A549 (cell line): ENCODE data around the gene ADI1. TPM values are rescaled to one million over a fixed set of nuclear protein-coding genes. Genes with fewer than 3 reads are reported as not detected.

Source experiments
- ATAC-seq, 2 experiments: fragments of 200-7000 bp in 1 of 2; fragments of >200 bp in 1 of 2; cut with Nextera tagmentation in 1 of 2; cut with Tn5 transposase in 1 of 2; 3 replicates each; pipeline versions ENCODE4 v1.8.0 to v1.9.1; 2018 to 2020; ENCODE audit warnings: mild to moderate bottlenecking in 1 of 2, moderate library complexity in 1 of 2
- CTCF ChIA-PET: fragments of 300-600 bp; sonication (Branson Sonifier 250); formaldehyde crosslinking; extraction: SDS; loops from one replicate; lab custom pipeline; 2021; ENCODE audit warnings: antibody characterized with exemption, inconsistent platforms; lab: Yijun Ruan, JAX
- POLR2A ChIA-PET: fragments of 350-600 bp; formaldehyde crosslinking; extraction: SDS; loops from one replicate; lab custom pipeline; 2021; ENCODE audit warnings: antibody characterized with exemption, inconsistent platforms; lab: Yijun Ruan, JAX
- DNase-seq, 2 experiments: peaks; one replicate each; pipeline versions ENCODE4 v3.0.0 to v3.0.0-alpha.2; 2011 to 2016; ENCODE audit warnings: low read depth in 1 of 2, low spot score in 1 of 2
- FAIRE-seq: peaks from 2 replicates; lab custom pipeline; 2011; peaks lifted over from hg19 to GRCh38; lab: Jason Lieb, UNC
- H3K27ac ChIP-seq, 2 experiments: fragments of >200 bp; sonication (Bioruptor Twin); formaldehyde crosslinking; 3 replicates each; pipeline ENCODE4 v1.5.1; 2016 to 2017
- H3K4me1 ChIP-seq: fragments of >200 bp; sonication (Bioruptor Twin); formaldehyde crosslinking; 3 replicates; pipeline ENCODE4 v1.6.1; 2016
- H3K4me2 ChIP-seq: fragments of >200 bp; sonication (Bioruptor Twin); formaldehyde crosslinking; 3 replicates; pipeline ENCODE4 v1.6.1; 2016
- H3K4me3 ChIP-seq: fragments of >200 bp; sonication (Bioruptor Twin); formaldehyde crosslinking; 3 replicates; pipeline ENCODE4 v1.5.1; 2016
- H3K9me3 ChIP-seq: fragments of >200 bp; sonication (Bioruptor Twin); formaldehyde crosslinking; 3 replicates; pipeline ENCODE4 v1.6.1; 2016
- ATOH8 ChIP-seq: fragments of 250-450 bp; sonication (Bioruptor Pico); IDR thresholded peaks from 2 replicates; pipeline ENCODE4 v1.5.0; 2020; ENCODE audit warnings: low read depth, mild to moderate bottlenecking, moderate library complexity
- BHLHE40 ChIP-seq: IDR thresholded peaks from 2 replicates; pipeline ENCODE4 v1.6.1; 2012; ENCODE audit warnings: low read depth, low read length, inconsistent platforms
- CEBPB ChIP-seq, 2 experiments: fragments of >200 bp in 1 of 2; sonication (Bioruptor Twin) in 1 of 2; formaldehyde crosslinking in 1 of 2; IDR thresholded peaks; 2 replicates each; pipeline ENCODE4 v1.6.1; 2012 to 2016
- CHD2 ChIP-seq: fragments of 150-350 bp; IDR thresholded peaks from 2 replicates; pipeline ENCODE4 v1.6.1; 2014; ENCODE audit warnings: low read length; ENCODE audit not compliant: partially characterized antibody
- CHD4 ChIP-seq: fragments of 200-600 bp; sonication (generic); IDR thresholded peaks from 2 replicates; pipeline ENCODE4 v1.6.1; 2016; ENCODE audit warnings: antibody characterized with exemption, mild to moderate bottlenecking, borderline replicate concordance
- CTCF ChIP-seq: fragments of >200 bp; sonication (Bioruptor Twin); formaldehyde crosslinking; IDR thresholded peaks from 3 replicates; pipeline ENCODE4 v1.5.1; 2016
- E2F6 ChIP-seq: IDR thresholded peaks from 2 replicates; pipeline ENCODE4 v1.6.1; 2012; ENCODE audit warnings: low read depth, borderline replicate concordance
- EHF ChIP-seq: fragments of 250-450 bp; sonication (Bioruptor Pico); IDR thresholded peaks from 2 replicates; pipeline ENCODE4 v1.5.0; 2020; ENCODE audit warnings: mild to moderate bottlenecking
- FOSL2 ChIP-seq, 2 experiments: fragments of 450-650 bp in 1 of 2; fragments of >200 bp in 1 of 2; sonication (Bioruptor Twin) in 1 of 2; formaldehyde crosslinking; IDR thresholded peaks; 2 replicates each; pipeline versions ENCODE4 v1.5.0 to v1.6.1; 2016 to 2020; ENCODE audit warnings: mild to moderate bottlenecking in 1 of 2, moderate library complexity in 1 of 2
- FOXS1 ChIP-seq: fragments of 250-450 bp; sonication (Bioruptor Pico); IDR thresholded peaks from 2 replicates; pipeline ENCODE4 v1.5.0; 2020; ENCODE audit warnings: mild to moderate bottlenecking, moderate library complexity
- GATA3 ChIP-seq: IDR thresholded peaks from 2 replicates; pipeline ENCODE4 v1.6.1; 2012; ENCODE audit warnings: borderline replicate concordance
- HDAC2 ChIP-seq: fragments of 200-600 bp; sonication (generic); IDR thresholded peaks from 2 replicates; pipeline ENCODE4 v1.6.1; 2016
- HES2 ChIP-seq: fragments of >200 bp; sonication (Bioruptor Twin); formaldehyde crosslinking; IDR thresholded peaks from 2 replicates; pipeline ENCODE4 v1.6.1; 2016
- HOXA7 ChIP-seq: fragments of 250-450 bp; sonication (Bioruptor Pico); IDR thresholded peaks from 2 replicates; pipeline ENCODE4 v1.5.0; 2020; ENCODE audit warnings: mild to moderate bottlenecking, moderate library complexity
- HOXB5 ChIP-seq: fragments of 250-450 bp; sonication (Bioruptor Pico); IDR thresholded peaks from 2 replicates; pipeline ENCODE4 v1.5.0; 2020; ENCODE audit warnings: mild to moderate bottlenecking, moderate library complexity
- KDM1A ChIP-seq: fragments of 200-600 bp; sonication (generic); IDR thresholded peaks from 2 replicates; pipeline ENCODE4 v1.6.1; 2016; ENCODE audit warnings: low read depth, mild to moderate bottlenecking
- MAFK ChIP-seq: fragments of 450-650 bp; IDR thresholded peaks from 2 replicates; pipeline ENCODE4 v1.6.1; 2014; ENCODE audit not compliant: partially characterized antibody
- MAX ChIP-seq: IDR thresholded peaks from 2 replicates; pipeline ENCODE4 v1.6.1; 2012
- MYC ChIP-seq: IDR thresholded peaks from 2 replicates; pipeline ENCODE4 v1.6.1; 2012; ENCODE audit warnings: mild to moderate bottlenecking, inconsistent platforms, low read length, improper control_type of control experiment, borderline replicate concordance
- NPAS2 ChIP-seq: fragments of 250-450 bp; sonication (Bioruptor Pico); IDR thresholded peaks from 2 replicates; pipeline ENCODE4 v1.8.0; 2022; ENCODE audit warnings: mild to moderate bottlenecking, moderate library complexity, borderline replicate concordance
- POLR2A ChIP-seq: IDR thresholded peaks from 2 replicates; pipeline ENCODE4 v1.6.1; 2012; ENCODE audit warnings: mild to moderate bottlenecking, low read length
- RAD21 ChIP-seq, 2 experiments: fragments of >200 bp in 1 of 2; sonication (Bioruptor Twin) in 1 of 2; formaldehyde crosslinking in 1 of 2; IDR thresholded peaks in 1 of 2; conservative IDR thresholded peaks in 1 of 2; 2 replicates in 1 of 2; 3 replicates in 1 of 2; pipeline ENCODE4 v1.6.1; 2012 to 2018; ENCODE audit warnings: inconsistent platforms in 1 of 2
- REST ChIP-seq: fragments of 200-600 bp; sonication (generic); IDR thresholded peaks from 2 replicates; pipeline ENCODE4 v1.6.1; 2016; ENCODE audit warnings: antibody characterized with exemption, mild to moderate bottlenecking, moderate library complexity
- RFX5 ChIP-seq: fragments of 450-650 bp; IDR thresholded peaks from 2 replicates; pipeline ENCODE4 v1.7.1; 2014; ENCODE audit warnings: antibody characterized with exemption, mild to moderate bottlenecking, moderate library complexity
- RNF2 ChIP-seq: fragments of 200-600 bp; sonication (generic); IDR thresholded peaks from 2 replicates; pipeline ENCODE4 v1.6.1; 2016; ENCODE audit warnings: low read depth, mild to moderate bottlenecking, antibody characterized with exemption, moderate library complexity, borderline replicate concordance
- SMC3 ChIP-seq: fragments of >200 bp; sonication (Bioruptor Twin); formaldehyde crosslinking; IDR thresholded peaks from 3 replicates; pipeline ENCODE4 v1.6.1; 2018; ENCODE audit warnings: inconsistent platforms
- USF2 ChIP-seq: fragments of 450-650 bp; IDR thresholded peaks from 2 replicates; pipeline ENCODE4 v1.6.1; 2014; ENCODE audit warnings: antibody characterized with exemption
- ZC3H11A ChIP-seq: fragments of 450-650 bp; IDR thresholded peaks from 2 replicates; pipeline ENCODE4 v1.6.1; 2014; ENCODE audit warnings: antibody characterized with exemption, mild to moderate bottlenecking
- ZSCAN20 ChIP-seq: fragments of 250-450 bp; sonication (Bioruptor Pico); IDR thresholded peaks from 2 replicates; pipeline ENCODE4 v1.8.0; 2022; ENCODE audit warnings: mild to moderate bottlenecking, moderate library complexity
- WGBS: methylation state at CpG from one replicate; pipeline ENCODE4 v1.1.6; 2017; ENCODE audit errors: missing lambda C conversion rate; 5-methylcytosine and 5-hydroxymethylcytosine counted together
- polyA plus RNA-seq, 4 experiments: library from polyadenylated mRNA; depleted of rRNA in 3 of 4; stranded (reverse); fragments of >200 nt; fragmentation: RNase III in 1 of 4; extraction: RNeasy Plus Mini Kit Qiagen cat#74134 plus additional on column Dnase treatment in 1 of 4; gene quantifications; 2 replicates in 3 of 4; 3 replicates in 1 of 4; pipeline ENCODE4 v1.2.3, GENCODE V29; 2011 to 2017

ADI1 gene
- polyA plus RNA-seq, 2 of the 4 experiments (the other 2 are of a cell fraction), result 47.9 to 84.6 TPM

GRCh38 chr2:3535794-3536681 lies 16.7 kb upstream of the ADI1 start:
- ChIA-PET POLR2A (interaction anchor here (0.7 to 2.1 kb wide), 5 partner anchors 11 to 707 kb away, joined by 3 to 12 read pairs (median 3); partner anchors contain the start of gene RNASEH1), CTCF (interaction anchor here (0.5 to 3.4 kb wide), 20 partner anchors 9 to 139 kb away, joined by 3 to 25 read pairs (median 4); partner anchors contain the start of genes ADI1 and RNASEH1)

More at GRCh38 chr2:3535794-3536681, 16.7 kb upstream of the ADI1 start:
- Histone ChIP-seq H3K4me1 (peaks cover 18% of the 10 kb centered on the region), H3K27ac (peak overlapping the region; percentile 80 to 88), H3K4me3 (peak overlapping the region; percentile 45), H3K4me2 (peak overlapping the region; percentile 90), H3K9me3 (no peaks in the 10 kb centered on the region)
- ATAC-seq (peak; percentile 84 to 85), FAIRE-seq (no peak), DNase-seq (peak in 1 of 2 experiments; percentile 66)
- 9% methylated on average over 24 of the region's 24 CpGs for WGBS
- TF ChIP-seq CHD4 (no peak), RFX5 (no peak), ZC3H11A (no peak), NPAS2 (CRISPR knock-in tag) (no peak), MYC (no peak), HOXA7 (CRISPR knock-in tag) (no peak), BHLHE40 (no peak), HOXB5 (CRISPR knock-in tag) (no peak), CEBPB (IDR thresholded peaks at IDR 0.05) (no peak), MAX (peak; percentile 40), RAD21 (conservative IDR thresholded peaks at IDR 0.05 in 1 of 2, IDR thresholded peaks at IDR 0.05 in 1 of 2) (0 out of 5 replicates have a peak, but pooled peaks of 1 of the 2 experiments have one; percentile 27), HDAC2 (no peak), ATOH8 (no peak), FOSL2 (IDR thresholded peaks at IDR 0.05) (no peak), FOSL2 (CRISPR knock-in tag; IDR thresholded peaks at IDR 0.05) (peak; percentile 75), HES2 (no peak), RNF2 (no peak), GATA3 (no peak), ZSCAN20 (no peak), E2F6 (no peak), KDM1A (no peak), FOXS1 (CRISPR knock-in tag) (no peak), CHD2 (no peak), REST (no peak), MAFK (peak; percentile 43), CTCF (0 out of 3 replicates have a peak, but pooled peaks have one; percentile 17), EHF (no peak), USF2 (0 out of 2 replicates have a peak, but pooled peaks have one; percentile 21), SMC3 (peak; percentile 36; the same call in 2 of the 3 replicates), POLR2A (0 out of 2 replicates have a peak, but pooled peaks have one; percentile 12)
